ENCODE measurements around the gene SCN1B. TPM values are rescaled to one million over a fixed set of nuclear protein-coding genes. Genes with fewer than 3 reads are reported as not detected.

Gene SCN1B
- total and polyA plus RNA-seq, 2 of the 13 experiments (the other 11 are each of a cell fraction or from before 2014, with no cell fraction given) = 2.7 to 20.1 TPM

DNA sequence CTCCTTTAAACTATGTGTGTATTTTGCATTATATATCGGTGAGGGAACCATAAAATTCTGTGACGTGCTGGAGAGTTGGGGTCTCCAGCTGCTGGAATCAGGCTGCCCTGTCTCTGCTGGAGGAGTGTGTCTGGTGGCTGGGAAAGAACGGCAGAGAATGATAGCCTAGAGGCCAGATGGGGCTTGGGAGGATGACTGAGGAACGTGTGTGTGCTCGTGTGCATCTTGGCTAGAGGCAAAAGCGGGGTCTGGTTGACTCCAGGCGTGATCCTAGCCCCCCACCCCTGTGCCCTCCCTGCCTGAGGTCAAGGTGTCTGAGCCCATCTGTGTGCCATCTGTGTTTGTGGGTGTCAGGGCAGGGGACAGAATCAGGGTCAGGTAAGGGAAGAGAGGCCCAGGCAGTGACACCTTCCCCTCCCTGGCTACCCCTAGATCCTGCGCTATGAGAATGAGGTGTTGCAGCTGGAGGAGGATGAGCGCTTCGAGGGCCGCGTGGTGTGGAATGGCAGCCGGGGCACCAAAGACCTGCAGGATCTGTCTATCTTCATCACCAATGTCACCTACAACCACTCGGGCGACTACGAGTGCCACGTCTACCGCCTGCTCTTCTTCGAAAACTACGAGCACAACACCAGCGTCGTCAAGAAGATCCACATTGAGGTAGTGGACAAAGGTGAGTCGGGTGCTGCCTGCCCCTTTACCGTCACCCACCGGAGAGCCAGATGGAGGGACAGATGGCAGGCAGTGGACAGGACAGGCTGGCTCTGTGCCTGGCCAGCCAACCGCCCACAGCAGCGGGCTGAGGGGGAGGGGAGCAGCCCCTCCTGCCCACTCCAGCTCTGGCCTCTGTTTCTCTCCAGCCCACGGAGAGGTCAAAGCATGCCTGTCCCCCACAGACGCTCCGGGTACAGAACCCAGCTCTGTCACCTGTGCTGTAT is 3.1 kb downstream of the SCN1B start:
- ATAC-seq = no peak
- in situ Hi-C loops (cut with HindIII; ENCODE audit: extremely low pct_ligation_motif_present, low pct_unique_long_range_greater_than_20kb) (no loop called here), intact Hi-C loops (cut with micrococcal nuclease; ENCODE audit: unreplicated experiment) (no loop called here)
- Histone ChIP-seq H3K27ac (ENCODE audit: extremely low read length, insufficient read depth, low read length) (no peak overlapping the region), H3K4me2 (ENCODE audit: low read depth, low read length) (no peak overlapping the region), H3K9ac (ENCODE audit: insufficient read depth, low read depth, low read length) (no peak overlapping the region), H2AFZ (ENCODE audit: low read length) (no peak overlapping the region), H3K4me3 (replicated peaks in 1 of 3; ENCODE audit: insufficient read depth in 1 of 3, low read depth in 2 of 3, low read length in 3 of 3) (no peak overlapping the region), H3K27me3 (ENCODE audit: control insufficient read depth in 1 of 2, insufficient read depth in 2 of 2, low read length in 2 of 2) (peaks cover 0 to 4% of the 10 kb centered on the region in 2 experiments; a peak in 1 of 5 replicates), H3K36me3 (replicated peaks in 1 of 2; ENCODE audit: control insufficient read depth in 1 of 2, insufficient read depth in 2 of 2, low read length in 2 of 2) (peaks cover 1 to 15% of the 10 kb centered on the region in 2 experiments; a peak in 1 of 5 replicates), H3K9me3 (ENCODE audit: low read length) (no peaks in the 10 kb centered on the region), H3K79me2 (ENCODE audit: insufficient read depth, low read length) (no peaks in the 10 kb centered on the region), H4K20me1 (ENCODE audit: insufficient read depth, low read length) (no peaks in the 10 kb centered on the region), H3K4me1 (ENCODE audit: insufficient read depth, low read length) (peaks cover 38% of the 10 kb centered on the region)
- no peak for DNase-seq (ENCODE audit: low spot score)
- ChIA-PET CTCF (ENCODE audit: low intra/inter-chr PET ratio, low total read pairs) (no interaction called here), POLR2A (interaction anchor here (1.1 kb wide), 1 partner anchor 11 kb away, joined by 3 read pairs; no protein-coding TSS in a partner anchor)
- 96% methylated on average over 29 of the region's 30 CpGs for WGBS (ENCODE audit: low lambda C conversion rate)
- BruUV-seq (replicated peaks) = no TSS peak
- no peak for FAIRE-seq
- TF ChIP-seq, protein P1, sequence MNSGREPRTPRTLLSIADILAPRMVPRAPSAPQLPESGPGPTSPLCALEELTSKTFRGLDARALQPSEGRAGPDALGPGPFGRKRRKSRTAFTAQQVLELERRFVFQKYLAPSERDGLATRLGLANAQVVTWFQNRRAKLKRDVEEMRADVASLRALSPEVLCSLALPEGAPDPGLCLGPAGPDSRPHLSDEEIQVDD (CRISPR knock-in tag; IDR thresholded peaks at IDR 0.05; ENCODE audit: borderline replicate concordance) = no peak
- TF ChIP-seq, protein P2, sequence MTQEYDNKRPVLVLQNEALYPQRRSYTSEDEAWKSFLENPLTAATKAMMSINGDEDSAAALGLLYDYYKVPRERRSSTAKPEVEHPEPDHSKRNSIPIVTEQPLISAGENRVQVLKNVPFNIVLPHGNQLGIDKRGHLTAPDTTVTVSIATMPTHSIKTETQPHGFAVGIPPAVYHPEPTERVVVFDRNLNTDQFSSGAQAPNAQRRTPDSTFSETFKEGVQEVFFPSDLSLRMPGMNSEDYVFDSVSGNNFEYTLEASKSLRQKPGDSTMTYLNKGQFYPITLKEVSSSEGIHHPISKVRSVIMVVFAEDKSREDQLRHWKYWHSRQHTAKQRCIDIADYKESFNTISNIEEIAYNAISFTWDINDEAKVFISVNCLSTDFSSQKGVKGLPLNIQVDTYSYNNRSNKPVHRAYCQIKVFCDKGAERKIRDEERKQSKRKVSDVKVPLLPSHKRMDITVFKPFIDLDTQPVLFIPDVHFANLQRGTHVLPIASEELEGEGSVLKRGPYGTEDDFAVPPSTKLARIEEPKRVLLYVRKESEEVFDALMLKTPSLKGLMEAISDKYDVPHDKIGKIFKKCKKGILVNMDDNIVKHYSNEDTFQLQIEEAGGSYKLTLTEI (CRISPR knock-in tag; conservative IDR thresholded peaks at IDR 0.05) = no peak
- TF ChIP-seq RCOR2 (CRISPR knock-in tag; IDR thresholded peaks at IDR 0.05) = no peak
- TF ChIP-seq SATB2 (CRISPR knock-in tag; IDR thresholded peaks at IDR 0.05) = no peak
- TF ChIP-seq ZNF841 (CRISPR knock-in tag; IDR thresholded peaks at IDR 0.05; ENCODE audit: borderline replicate concordance) = no peak
- TF ChIP-seq, protein P3, sequence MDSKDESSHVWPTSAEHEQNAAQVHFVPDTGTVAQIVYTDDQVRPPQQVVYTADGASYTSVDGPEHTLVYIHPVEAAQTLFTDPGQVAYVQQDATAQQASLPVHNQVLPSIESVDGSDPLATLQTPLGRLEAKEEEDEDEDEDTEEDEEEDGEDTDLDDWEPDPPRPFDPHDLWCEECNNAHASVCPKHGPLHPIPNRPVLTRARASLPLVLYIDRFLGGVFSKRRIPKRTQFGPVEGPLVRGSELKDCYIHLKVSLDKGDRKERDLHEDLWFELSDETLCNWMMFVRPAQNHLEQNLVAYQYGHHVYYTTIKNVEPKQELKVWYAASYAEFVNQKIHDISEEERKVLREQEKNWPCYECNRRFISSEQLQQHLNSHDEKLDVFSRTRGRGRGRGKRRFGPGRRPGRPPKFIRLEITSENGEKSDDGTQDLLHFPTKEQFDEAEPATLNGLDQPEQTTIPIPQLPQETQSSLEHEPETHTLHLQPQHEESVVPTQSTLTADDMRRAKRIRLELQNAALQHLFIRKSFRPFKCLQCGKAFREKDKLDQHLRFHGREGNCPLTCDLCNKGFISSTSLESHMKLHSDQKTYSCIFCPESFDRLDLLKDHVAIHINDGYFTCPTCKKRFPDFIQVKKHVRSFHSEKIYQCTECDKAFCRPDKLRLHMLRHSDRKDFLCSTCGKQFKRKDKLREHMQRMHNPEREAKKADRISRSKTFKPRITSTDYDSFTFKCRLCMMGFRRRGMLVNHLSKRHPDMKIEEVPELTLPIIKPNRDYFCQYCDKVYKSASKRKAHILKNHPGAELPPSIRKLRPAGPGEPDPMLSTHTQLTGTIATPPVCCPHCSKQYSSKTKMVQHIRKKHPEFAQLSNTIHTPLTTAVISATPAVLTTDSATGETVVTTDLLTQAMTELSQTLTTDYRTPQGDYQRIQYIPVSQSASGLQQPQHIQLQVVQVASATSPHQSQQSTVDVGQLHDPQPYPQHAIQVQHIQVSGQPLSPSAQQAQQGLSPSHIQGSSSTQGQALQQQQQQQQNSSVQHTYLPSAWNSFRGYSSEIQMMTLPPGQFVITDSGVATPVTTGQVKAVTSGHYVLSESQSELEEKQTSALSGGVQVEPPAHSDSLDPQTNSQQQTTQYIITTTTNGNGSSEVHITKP (CRISPR knock-in tag; IDR thresholded peaks at IDR 0.05; ENCODE audit: low read depth) = no peak
- TF ChIP-seq, protein P4, sequence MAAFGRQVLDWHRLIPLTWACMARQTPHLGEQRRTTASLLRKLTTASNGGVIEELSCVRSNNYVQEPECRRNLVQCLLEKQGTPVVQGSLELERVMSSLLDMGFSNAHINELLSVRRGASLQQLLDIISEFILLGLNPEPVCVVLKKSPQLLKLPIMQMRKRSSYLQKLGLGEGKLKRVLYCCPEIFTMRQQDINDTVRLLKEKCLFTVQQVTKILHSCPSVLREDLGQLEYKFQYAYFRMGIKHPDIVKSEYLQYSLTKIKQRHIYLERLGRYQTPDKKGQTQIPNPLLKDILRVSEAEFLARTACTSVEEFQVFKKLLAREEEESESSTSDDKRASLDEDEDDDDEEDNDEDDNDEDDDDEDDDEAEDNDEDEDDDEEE (CRISPR knock-in tag; IDR thresholded peaks at IDR 0.05) = no peak
- no peak for TF ChIP-seq ZBTB20 (CRISPR knock-in tag; IDR thresholded peaks at IDR 0.05; ENCODE audit: borderline replicate concordance, low read depth)
- TF ChIP-seq, protein P5, sequence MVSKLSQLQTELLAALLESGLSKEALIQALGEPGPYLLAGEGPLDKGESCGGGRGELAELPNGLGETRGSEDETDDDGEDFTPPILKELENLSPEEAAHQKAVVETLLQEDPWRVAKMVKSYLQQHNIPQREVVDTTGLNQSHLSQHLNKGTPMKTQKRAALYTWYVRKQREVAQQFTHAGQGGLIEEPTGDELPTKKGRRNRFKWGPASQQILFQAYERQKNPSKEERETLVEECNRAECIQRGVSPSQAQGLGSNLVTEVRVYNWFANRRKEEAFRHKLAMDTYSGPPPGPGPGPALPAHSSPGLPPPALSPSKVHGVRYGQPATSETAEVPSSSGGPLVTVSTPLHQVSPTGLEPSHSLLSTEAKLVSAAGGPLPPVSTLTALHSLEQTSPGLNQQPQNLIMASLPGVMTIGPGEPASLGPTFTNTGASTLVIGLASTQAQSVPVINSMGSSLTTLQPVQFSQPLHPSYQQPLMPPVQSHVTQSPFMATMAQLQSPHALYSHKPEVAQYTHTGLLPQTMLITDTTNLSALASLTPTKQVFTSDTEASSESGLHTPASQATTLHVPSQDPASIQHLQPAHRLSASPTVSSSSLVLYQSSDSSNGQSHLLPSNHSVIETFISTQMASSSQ (IDR thresholded peaks at IDR 0.05; ENCODE audit: low read depth) = no peak
- TF ChIP-seq, protein P5 (CRISPR knock-in tag; IDR thresholded peaks at IDR 0.05; ENCODE audit: borderline replicate concordance) = no peak
